Measurements from ENCODE around the gene WDR27. TPM values are rescaled to one million over a fixed set of nuclear protein-coding genes. Genes with fewer than 3 reads are reported as not detected.

WDR27 gene
- total and polyA plus RNA-seq, 2 experiments from 2014 or later: 27.7 to 29.7 TPM

DNA sequence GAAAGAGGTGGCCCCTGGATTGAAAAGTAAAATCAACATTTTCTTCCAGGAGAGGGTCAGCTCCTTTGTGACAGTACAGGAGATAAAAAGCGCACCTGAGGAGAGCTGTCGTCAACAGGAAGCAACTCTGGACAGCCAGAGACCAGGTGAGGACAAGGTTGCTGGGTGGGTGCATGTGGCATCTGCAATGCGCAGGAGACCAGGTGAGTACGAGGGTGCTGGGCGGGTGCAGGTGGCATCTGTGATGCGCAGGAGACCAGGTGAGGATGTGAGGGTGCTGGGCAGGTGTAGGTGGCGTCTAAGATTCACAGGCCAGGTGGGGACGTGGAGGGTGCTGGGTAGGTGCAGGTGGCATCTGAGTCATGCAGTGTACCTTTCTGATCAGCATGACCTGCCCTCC, 38.4 kb downstream of the WDR27 start:
- Histone ChIP-seq H3K4me3 (no peak overlapping the region), H3K4me1 (ENCODE audit: insufficient read depth) (no peaks in the 10 kb centered on the region), H3K27me3 (no peaks in the 10 kb centered on the region), H3K4me2 (no peak overlapping the region), H3K79me2 (no peaks in the 10 kb centered on the region), H3K27ac (no peak overlapping the region), H3K36me3 (replicated peaks; ENCODE audit: insufficient read depth, low read depth) (no peaks in the 10 kb centered on the region), H3K9me2 (replicated peaks; ENCODE audit: insufficient read depth) (no peaks in the 10 kb centered on the region), H4K20me1 (ENCODE audit: insufficient read depth, poor library complexity, severe bottlenecking) (no peaks in the 10 kb centered on the region), H3K9me3 (ENCODE audit: low read depth) (no peaks in the 10 kb centered on the region), H2AFZ (no peak overlapping the region)
- WGBS (ENCODE audit: low lambda C conversion rate, missing lambda C conversion rate): 98% methylated on average over 8 of the region's 8 CpGs
- TF ChIP-seq EZH2 (IDR thresholded peaks at IDR 0.05; ENCODE audit: borderline replicate concordance) (no peak), EZH2phosphoT487 (IDR thresholded peaks at IDR 0.05; ENCODE audit: low read depth, severe bottlenecking, unreplicated experiment) (no peak)
- TF ChIP-seq, protein P1, sequence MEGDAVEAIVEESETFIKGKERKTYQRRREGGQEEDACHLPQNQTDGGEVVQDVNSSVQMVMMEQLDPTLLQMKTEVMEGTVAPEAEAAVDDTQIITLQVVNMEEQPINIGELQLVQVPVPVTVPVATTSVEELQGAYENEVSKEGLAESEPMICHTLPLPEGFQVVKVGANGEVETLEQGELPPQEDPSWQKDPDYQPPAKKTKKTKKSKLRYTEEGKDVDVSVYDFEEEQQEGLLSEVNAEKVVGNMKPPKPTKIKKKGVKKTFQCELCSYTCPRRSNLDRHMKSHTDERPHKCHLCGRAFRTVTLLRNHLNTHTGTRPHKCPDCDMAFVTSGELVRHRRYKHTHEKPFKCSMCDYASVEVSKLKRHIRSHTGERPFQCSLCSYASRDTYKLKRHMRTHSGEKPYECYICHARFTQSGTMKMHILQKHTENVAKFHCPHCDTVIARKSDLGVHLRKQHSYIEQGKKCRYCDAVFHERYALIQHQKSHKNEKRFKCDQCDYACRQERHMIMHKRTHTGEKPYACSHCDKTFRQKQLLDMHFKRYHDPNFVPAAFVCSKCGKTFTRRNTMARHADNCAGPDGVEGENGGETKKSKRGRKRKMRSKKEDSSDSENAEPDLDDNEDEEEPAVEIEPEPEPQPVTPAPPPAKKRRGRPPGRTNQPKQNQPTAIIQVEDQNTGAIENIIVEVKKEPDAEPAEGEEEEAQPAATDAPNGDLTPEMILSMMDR (IDR thresholded peaks at IDR 0.05; ENCODE audit: poor library complexity): no peak
- no peak for DNase-seq (ENCODE audit: low spot score)

- Histone ChIP-seq H3K9me3 (ENCODE audit: low read depth) (no peaks in the 10 kb centered on the region), H3K9me2 (replicated peaks; ENCODE audit: insufficient read depth) (no peaks in the 10 kb centered on the region), H2AFZ (no peak overlapping the region), H3K79me2 (no peaks in the 10 kb centered on the region), H3K4me2 (no peak overlapping the region), H3K4me3 (no peak overlapping the region), H3K27ac (no peak overlapping the region), H3K27me3 (no peaks in the 10 kb centered on the region), H3K4me1 (ENCODE audit: insufficient read depth) (no peaks in the 10 kb centered on the region), H4K20me1 (ENCODE audit: insufficient read depth, poor library complexity, severe bottlenecking) (no peaks in the 10 kb centered on the region), H3K36me3 (replicated peaks; ENCODE audit: insufficient read depth, low read depth) (no peaks in the 10 kb centered on the region)
- TF ChIP-seq EZH2 (IDR thresholded peaks at IDR 0.05; ENCODE audit: borderline replicate concordance) (no peak), EZH2phosphoT487 (IDR thresholded peaks at IDR 0.05; ENCODE audit: low read depth, severe bottlenecking, unreplicated experiment) (no peak)
- TF ChIP-seq, protein P1 (IDR thresholded peaks at IDR 0.05; ENCODE audit: poor library complexity): no peak
- WGBS (ENCODE audit: low lambda C conversion rate, missing lambda C conversion rate): 97% methylated on average over 7 of the region's 7 CpGs
- DNase-seq (ENCODE audit: low spot score): no peak
These were observed 40.5 kb downstream of the WDR27 start for GRCh38 chr6:169661391-169661756.

DNA sequence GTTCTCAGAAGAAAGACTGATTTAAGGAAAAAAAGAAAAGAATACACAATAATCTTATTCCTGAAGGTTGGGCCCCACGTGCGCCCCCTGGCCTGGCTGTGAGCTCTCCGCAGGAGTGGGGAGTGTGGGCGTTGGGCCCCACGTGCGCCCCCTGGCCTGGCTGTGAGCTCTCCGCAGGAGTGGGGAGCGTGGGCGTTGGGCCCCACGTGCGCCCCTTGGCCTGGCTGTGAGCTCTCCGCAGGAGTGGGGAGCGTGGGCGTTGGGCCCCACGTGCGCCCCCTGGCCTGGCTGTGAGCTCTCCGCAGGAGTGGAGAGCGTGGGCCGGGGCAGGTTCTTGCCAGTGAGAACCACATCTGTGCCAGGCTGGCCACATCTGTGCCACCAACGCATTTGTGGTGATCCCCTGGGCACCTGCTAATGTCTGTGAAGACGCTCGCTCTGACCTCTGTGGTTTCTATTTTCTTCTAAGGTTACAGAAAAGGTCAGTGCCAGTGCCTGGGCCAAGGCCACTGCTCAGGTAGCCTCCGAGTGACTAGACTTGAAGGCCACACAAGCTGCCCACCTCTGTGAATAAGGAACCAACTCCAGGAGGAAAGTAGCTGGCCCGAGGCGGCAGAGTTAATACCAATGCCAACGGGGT, 41.0 kb downstream of the WDR27 start:
- no peak for DNase-seq (ENCODE audit: low spot score)
- no peaks in the 10 kb centered on the region for H3K36me3 ChIP-seq (replicated peaks; ENCODE audit: insufficient read depth, low read depth)
- H4K20me1 ChIP-seq (ENCODE audit: insufficient read depth, poor library complexity, severe bottlenecking): no peaks in the 10 kb centered on the region
- no peak overlapping the region for H3K27ac ChIP-seq
- no peaks in the 10 kb centered on the region for H3K27me3 ChIP-seq
- TF ChIP-seq EZH2 (IDR thresholded peaks at IDR 0.05; ENCODE audit: borderline replicate concordance) (no peak), EZH2phosphoT487 (IDR thresholded peaks at IDR 0.05; ENCODE audit: low read depth, severe bottlenecking, unreplicated experiment) (no peak)
- TF ChIP-seq, protein P1 (IDR thresholded peaks at IDR 0.05; ENCODE audit: poor library complexity): no peak
- H3K4me1 ChIP-seq (ENCODE audit: insufficient read depth): no peaks in the 10 kb centered on the region
- 98% methylated on average over 24 of the region's 26 CpGs for WGBS (ENCODE audit: low lambda C conversion rate, missing lambda C conversion rate)
- no peak overlapping the region for H2AFZ ChIP-seq
- H3K9me2 ChIP-seq (replicated peaks; ENCODE audit: insufficient read depth): no peaks in the 10 kb centered on the region
- H3K4me2 ChIP-seq: no peak overlapping the region
- H3K9me3 ChIP-seq (ENCODE audit: low read depth): no peaks in the 10 kb centered on the region
- H3K79me2 ChIP-seq: no peaks in the 10 kb centered on the region
- no peak overlapping the region for H3K4me3 ChIP-seq
